GM13976 (cell line): Measurements from ENCODE around the gene HDGFL3.
A peak's percentile ranks its signal among the peaks of the same experiment; 100 is the strongest.

ENCODE experiments used
- DNase-seq: peaks from one replicate; pipeline ENCODE4 v3.0.0; 2012; ENCODE audit warnings: low spot score
- in situ Hi-C: fragments of 300-500 bp; cut with MboI; formaldehyde crosslinking; loops from one replicate; pipeline ENCODE4 v1.12.0; 2022; ENCODE audit warnings: low sequenced_read_pairs, mixed read lengths, inconsistent platforms; ENCODE audit not compliant: unreplicated experiment
- TF ChIP-seq, protein P1 (sequence below): IDR thresholded peaks from 2 replicates; pipeline ENCODE4 v1.5.1; 2012; ENCODE audit warnings: borderline replicate concordance, mild to moderate bottlenecking; ENCODE audit not compliant: insufficient read depth; ENCODE audit errors: extremely low read depth, missing control alignments, control extremely low read depth

Gene HDGFL3

DNA sequence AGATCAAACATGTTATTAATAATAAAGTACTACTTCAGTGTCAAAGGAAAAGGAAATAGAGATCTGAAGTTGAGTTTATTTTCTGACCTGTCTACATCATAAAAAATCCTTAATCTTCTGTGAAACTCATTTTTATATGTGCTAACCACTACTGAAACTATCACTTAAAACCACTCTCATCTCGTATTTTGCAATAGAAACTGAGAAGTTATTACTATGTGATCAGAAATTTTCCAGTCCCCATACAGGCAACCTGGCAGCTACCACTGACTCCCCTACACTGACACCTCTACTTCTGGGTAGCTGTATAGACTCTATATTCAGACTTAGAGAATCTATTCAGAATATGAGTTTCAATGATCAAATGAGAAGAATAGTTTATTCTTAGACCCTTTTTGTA is 8.3 kb downstream of the HDGFL3 start:
- in situ Hi-C loops = no loop called here
- TF ChIP-seq, protein P1, sequence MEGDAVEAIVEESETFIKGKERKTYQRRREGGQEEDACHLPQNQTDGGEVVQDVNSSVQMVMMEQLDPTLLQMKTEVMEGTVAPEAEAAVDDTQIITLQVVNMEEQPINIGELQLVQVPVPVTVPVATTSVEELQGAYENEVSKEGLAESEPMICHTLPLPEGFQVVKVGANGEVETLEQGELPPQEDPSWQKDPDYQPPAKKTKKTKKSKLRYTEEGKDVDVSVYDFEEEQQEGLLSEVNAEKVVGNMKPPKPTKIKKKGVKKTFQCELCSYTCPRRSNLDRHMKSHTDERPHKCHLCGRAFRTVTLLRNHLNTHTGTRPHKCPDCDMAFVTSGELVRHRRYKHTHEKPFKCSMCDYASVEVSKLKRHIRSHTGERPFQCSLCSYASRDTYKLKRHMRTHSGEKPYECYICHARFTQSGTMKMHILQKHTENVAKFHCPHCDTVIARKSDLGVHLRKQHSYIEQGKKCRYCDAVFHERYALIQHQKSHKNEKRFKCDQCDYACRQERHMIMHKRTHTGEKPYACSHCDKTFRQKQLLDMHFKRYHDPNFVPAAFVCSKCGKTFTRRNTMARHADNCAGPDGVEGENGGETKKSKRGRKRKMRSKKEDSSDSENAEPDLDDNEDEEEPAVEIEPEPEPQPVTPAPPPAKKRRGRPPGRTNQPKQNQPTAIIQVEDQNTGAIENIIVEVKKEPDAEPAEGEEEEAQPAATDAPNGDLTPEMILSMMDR = no peak
- peak; percentile 53 for DNase-seq

DNA sequence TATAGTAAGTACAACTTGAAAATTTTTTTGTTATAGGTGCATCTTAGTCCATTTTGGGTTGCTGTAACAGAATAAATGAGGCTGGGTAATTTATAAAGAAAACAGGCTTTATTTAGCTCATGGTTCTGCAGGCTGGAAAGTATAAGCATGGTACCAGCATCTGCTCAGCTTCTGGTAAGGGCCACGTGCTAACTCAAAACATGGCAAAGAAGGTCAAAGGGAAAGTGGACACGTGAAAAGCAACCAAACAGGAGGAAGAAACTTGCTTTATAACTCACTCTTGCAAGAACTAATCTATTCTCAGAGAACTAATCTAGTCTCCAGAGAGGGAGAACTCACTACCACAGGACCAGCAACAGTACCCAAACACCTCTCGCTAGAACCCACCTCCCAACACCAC is 9.1 kb downstream of the HDGFL3 start:
- TF ChIP-seq, protein P1 = no peak
- DNase-seq = no peak
- in situ Hi-C loops = no loop called here

DNA sequence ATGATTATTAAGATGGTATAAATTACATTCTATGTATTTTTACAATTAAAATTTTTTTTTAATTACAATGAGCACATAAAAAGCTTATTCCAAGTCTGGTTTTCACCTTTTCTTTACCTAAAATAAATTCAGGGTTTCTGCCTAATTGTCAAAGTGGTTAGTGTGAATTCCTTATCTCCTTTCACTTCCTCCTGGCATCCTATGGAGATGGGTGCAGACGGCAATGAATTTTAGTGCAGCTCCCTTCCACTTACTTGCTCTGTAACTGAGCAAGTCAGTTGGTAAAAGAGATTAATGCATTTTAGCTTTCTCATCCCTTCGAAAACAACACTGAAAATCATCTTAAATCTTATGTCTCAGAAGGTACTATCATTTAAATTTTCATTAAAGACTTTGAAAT is 13.1 kb downstream of the HDGFL3 start:
- no peak for DNase-seq
- TF ChIP-seq, protein P1 = no peak
- in situ Hi-C loops = no loop called here

DNA sequence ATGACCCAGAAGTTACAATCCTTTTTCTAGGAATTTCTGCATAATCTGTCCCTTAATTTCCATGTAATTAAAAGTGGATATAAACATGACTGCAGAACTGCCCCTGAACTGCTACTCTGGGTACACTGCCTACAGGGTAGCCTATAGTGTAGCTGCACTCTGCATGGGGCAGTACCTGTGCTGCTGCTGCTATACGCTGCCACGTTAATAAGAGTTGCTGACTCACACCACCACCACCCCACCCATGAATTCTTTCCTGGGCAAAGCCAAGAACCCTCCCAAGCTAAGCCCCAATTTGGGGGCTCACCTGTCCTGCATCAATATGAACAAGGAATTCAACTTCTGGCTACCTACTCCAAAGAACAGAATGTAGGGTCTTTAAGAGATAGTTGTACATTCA is 13.9 kb downstream of the HDGFL3 start:
- no peak for DNase-seq
- in situ Hi-C loops = no loop called here
- TF ChIP-seq, protein P1 = no peak

DNA sequence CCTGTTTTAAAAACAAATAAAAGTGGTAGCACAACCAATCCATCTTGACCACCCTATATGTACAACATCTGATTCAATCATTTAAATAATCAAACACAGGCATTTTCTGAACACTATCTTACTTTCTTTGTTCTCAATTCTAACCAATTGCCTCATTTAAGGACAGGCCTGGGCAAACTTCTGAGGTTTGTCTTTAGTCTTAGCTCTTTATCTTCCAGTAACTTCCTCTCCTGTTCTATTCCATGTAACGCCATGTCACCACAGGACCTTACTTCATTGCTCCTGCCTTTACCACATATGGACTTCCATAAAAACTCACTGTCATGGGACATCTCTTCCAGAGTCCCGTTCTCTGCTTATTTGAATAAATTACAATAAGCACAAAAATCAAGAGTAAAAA is 14.9 kb downstream of the HDGFL3 start:
- DNase-seq = no peak
- in situ Hi-C loops = no loop called here
- TF ChIP-seq, protein P1 = no peak

DNA sequence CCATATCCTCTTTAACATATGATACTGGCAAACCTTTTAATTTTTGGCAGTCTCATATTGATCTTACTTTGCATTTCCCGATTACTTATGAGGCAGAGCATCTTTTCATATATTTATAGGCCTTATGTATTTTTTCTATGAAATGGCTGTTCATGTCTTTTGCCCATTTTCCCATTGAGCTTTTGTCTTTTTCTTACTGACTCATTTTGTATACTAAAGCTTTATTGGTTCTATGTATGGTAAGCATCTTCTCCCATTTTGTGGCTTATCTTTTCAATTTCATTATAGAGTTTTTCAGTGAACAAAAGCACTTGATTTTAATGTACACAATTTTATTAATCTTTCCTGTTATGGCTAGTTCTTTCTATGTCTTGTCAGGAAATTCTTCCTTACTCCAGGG is 17.2 kb downstream of the HDGFL3 start:
- TF ChIP-seq, protein P1 = no peak
- in situ Hi-C loops = no loop called here

DNA sequence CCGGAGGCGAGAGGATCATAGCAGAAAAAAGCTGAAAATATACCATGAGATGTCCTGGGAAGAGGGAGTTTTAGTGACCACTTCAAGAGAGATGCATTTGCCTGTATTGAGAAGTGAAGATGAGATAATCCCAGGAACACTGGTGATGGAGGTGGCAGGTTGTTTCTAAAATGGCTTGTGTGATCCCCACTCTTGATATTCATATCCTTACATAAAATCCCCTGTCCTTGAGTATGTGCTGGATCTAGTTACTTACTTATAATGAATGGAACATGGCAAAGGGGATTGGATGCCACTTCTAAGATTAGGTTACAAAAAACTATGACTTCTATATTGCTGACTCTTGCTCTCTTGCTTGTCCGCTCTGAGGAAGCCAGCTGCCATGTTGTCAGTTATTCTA is 22.1 kb downstream of the HDGFL3 start:
- TF ChIP-seq, protein P1 = no peak
- no peak for DNase-seq
- in situ Hi-C loops = no loop called here

More for the DNA sequence above, 17.2 kb downstream of the HDGFL3 start:
- DNase-seq = no peak
